GM21529 (cell line): Measurements from ENCODE around the gene EBNA1BP2.
"Not testable (repeated sequence)": the region's sequence is repeated elsewhere in the genome, so short reads cannot be mapped to it uniquely, and the experiment has no call there.

Source experiments
- ATAC-seq: cut with Tn5 transposase; IDR thresholded peaks from one replicate; pipeline ENCODE4 v1.9.1; 2021; ENCODE audit not compliant: unreplicated experiment

The EBNA1BP2 gene

DNA sequence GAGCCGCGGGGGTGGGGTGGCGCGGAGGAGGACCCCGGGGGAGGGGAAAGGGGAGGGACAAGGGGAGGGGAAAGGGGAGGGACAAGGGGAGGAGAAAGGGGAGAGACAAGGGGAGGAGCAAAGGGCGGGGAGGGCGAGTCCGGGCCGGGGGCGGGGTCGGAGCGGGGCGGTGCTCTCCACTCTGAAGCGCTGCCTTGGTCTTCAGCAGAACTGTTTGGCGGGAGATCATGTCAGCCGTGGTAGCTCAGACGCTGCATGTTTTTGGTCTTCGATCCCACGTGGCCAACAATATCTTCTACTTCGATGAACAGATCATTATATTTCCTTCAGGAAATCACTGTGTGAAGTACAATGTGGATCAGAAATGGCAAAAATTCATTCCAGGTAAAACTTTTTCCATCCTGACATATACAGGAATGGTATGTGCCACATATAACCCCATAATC is 460 bp upstream of the EBNA1BP2 start:
- peak; percentile 39 for ATAC-seq

DNA sequence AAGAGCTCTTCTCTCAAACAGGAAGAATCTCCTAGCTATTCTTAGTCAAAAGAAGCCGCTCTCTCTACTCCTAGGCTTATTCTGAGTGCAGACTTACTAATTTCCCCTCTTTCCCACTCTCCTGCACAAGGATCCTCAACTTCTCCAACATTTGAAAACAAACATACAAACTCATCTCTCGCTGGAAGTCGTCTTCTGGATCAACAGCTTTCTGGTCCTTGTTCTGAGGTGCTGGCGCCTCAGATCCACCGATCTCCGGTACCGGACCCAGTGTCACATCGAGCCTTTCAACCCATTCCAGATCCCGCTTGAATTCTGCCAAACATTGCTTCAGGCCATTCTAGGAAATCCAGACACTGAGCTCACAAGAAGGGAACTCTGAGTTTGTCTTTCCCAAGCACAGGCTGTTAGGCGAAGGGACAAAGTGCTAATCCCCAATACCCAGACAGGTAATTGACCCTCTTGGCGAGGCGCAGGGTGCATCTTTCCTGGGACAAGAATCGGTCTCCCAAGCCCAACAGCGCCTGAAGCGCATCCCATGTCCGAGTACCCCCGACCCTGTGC is 696 bp downstream of the EBNA1BP2 start:
- ATAC-seq = no peak

DNA sequence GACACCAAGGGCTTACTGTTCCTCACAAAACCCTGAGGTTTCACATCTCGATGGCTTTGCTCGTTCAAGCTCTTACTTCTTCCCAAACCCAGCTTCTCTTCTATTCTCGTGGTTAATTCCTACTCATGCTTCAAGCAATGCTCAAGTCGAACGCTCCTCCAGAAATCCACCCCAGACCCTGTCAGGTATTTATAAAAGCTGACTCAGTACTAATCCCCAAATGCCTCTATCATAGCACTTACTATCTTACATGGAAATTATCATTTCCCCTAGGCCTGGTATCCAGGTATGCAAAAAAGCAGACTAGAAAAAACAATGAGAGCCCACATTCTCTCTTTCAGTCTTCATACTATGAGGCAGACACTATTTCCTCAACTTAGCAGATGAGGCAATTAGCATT is 6.3 kb downstream of the EBNA1BP2 start:
- ATAC-seq = no peak

DNA sequence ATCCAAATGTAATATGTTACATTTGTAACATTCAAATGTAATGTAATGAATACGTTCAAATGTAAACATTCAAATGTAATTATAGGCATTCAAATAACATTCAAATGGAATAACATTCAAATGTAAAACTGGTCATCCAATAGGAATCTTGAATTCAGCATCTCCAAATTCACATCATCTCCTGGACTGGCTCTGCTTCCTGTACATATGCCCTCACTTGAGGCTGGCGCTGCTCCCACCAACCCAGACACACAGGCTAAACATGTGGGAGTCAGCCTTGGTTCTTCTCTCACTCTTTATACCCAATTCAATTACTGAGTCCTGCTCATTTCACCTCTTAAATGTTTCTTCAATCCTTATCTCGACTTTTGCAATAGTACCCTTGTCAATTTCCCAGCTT is 6.9 kb downstream of the EBNA1BP2 start:
- no peak for ATAC-seq

DNA sequence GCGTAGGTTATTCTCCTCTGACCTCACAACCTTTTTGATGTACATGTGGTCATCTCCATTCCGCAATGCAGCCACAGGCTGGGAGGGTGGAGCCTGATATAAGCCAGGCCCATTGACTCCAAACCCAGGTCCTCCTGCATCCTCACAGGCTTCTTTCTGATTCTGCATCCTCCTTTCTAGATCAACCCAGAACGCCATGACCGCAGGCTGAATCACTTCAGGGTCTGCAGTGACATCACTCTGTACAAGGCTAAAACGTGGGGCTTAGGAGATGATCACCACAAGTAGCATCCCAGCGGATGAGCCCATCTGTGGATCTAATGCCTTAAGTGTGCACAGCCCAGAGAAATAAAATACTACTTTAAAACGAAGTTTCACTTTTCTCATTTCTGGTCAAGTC is 16.1 kb downstream of the EBNA1BP2 start:
- no peak for ATAC-seq

DNA sequence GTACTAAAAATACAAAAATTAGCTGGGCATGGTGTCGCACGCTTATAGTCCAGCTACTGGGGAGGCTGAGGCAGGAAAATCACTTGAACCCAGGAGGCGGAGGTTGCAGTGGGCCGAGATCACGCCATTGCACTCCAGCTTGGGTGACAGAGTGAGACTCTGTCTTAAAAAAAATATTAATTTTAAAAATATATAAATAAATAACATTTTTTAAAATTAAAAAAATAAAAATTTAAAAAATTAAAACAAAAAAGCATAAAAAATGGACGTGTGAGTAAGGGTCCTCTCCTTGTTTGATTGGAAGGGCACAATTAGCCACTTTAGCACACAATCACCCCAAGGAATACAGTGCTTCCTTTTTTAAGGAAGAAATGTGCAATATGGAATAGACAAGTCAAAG is 18.6 kb downstream of the EBNA1BP2 start:
- no peak for ATAC-seq

DNA sequence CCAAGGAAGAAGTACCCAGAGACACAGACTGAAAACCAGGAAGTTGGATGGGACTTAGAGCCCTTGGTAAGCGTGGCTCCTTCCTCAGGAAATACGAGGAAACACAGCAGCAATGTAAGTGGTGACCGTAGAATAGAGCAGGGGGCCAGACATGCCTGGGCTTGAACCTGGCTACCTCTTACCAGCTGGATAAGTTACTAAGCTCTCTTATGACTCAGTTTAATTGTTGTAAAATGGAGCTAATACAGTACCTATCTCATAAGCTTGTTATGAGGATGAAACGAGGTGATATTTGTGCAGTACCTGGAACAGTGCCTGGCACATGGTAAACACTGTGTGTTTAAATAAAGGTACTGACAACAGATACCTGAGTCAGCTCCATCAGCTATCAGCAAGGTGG is 19.2 kb downstream of the EBNA1BP2 start:
- no peak for ATAC-seq

DNA sequence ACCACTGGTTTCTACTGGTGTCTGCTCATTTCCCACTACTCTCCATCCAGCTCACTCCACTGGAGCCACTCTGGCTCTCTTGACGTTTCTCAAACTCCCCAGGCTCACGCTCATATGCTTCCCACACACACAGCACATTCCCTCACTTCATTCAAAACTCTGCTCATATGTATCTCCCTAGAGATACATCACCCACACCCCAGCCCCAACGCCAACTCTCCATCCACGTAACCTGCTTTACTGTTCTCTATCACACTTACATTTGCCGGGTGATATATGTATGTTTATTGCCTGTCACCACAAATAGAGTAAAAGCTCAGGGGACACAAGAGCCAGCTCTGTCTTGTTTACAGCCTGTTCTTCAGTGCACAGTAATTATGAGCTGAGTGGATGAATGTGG is 22.2 kb downstream of the EBNA1BP2 start:
- ATAC-seq = no peak

DNA sequence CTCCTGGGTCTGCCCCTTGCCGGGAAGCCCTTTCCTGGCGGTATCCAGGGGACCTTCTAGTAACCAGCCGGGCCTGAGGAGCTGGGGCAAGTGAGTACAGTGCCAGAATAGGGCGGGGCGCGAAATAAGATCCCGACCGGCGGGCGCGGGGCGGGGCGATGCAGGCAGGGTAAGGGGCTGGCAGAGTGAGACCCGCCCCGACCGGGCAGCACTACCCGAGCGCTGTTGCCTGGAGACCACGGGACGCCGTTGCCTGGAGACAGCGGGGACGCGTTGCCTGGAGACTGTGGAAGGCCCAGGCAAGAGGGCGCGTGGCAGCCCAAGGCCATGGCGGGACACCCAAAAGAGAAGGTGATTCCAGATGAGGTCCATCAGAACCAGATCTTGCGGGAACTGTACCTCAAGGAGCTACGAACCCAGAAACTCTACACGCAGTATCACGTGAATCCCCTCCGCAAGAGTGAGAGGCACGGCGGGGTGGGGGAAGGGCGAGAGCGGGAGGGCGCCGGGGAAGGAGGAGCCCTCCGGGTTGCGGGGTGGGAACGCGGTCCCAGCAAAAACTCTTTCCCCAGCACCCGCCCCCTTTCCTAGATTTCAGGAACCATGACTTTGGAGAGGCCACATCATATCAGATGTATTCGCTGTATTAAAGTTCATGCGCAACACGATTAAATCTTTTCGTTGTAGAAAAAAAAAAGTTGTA is 24.3 kb downstream of the EBNA1BP2 start:
- no peak for ATAC-seq

DNA sequence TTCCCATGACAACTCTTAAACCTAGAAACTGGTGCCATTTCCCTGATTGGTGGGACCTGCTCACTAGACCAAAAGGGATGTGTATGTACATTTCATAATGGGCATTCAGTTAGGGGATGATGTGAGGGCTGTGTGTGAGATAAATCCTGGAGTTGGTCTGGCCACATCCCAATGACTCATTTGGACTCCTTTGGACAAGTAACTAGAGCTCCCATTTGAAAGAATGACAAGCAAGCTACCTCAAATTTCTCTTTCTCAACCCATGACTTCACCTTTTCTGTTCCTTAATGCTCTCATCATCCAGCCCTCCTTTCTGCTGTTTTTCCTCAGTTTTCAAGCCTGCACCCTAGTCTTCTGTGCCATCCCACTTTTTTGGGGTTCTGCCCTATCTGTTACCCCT is 27.9 kb downstream of the EBNA1BP2 start:
- ATAC-seq = no peak

DNA sequence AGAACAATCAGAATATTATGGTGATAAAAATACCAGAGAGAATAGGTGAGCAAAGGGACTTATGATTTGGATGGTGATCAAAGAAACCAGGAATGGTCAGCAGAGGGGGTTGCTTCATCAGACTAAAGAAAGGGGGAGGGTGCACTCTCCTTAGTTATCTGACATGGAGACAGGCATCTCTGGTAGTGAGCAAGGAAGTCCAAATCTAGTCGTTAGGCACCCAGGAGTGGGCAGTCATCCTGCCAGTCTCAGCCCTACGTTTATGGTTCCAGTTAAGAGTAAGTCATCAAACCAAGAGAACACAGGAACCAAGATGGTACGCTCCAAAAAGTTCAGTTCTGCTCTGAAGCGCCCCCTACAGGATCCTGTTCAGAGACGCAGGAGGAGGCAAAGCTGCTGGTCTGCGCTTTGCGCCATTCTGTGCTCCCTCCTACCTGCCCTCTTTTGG is 28.6 kb downstream of the EBNA1BP2 start:
- ATAC-seq = no peak

DNA sequence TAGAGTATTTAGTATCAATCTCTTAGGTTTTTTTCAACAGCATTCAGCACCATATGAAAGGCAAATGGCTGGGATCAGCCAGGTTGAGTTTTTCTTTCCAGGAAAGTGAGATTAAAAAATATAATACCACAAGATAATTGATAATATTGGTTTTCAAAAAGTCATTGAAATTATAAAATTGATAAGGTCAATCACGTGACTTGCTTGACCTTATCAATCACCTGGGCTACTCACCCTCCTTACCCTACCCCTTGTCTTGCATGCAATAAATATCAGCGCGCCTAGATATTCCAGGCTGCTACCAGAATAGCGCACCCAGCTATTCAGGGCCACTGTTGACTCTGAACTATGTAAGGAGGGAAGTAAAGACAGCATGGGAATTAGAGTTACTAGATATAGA is 31.5 kb downstream of the EBNA1BP2 start:
- ATAC-seq = no peak

DNA sequence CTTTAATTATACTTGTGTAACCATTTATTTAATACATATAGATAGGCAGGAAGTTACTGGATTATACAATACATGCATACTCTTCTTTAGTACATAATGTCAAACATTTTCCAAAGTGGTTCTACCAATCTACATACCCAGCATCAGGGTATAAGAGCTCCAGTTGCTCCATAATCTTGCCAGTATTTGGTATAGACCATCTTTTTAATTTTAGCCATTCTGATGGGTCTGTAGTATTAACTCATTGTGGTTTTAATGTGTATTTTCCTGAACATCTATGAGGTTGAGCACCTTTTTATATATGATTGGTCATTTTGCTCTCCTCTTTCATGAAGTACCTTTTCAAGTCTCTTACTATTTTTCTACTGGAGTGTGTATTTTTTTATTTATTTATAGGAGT is 32.1 kb downstream of the EBNA1BP2 start:
- no peak for ATAC-seq

DNA sequence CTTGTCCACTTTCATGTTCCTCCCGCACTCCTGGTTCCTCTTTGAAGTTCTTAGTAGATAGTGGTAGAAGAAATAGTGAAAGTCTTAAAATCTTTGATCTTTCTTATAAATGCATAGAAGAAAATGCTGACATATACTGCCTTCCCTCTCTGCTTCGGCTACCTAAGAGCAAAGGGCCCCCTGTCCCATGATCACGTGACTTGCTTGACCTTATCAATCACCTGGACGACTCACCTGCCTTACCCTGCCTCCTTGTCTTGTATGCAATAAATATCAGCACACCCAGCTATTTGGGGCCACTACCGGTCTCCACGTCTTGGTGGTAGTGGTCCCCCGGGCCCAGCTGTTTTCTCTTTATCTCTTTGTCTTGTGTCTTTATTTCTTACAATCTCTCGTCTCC is 32.8 kb downstream of the EBNA1BP2 start:
- ATAC-seq = not testable (repeated sequence)

DNA sequence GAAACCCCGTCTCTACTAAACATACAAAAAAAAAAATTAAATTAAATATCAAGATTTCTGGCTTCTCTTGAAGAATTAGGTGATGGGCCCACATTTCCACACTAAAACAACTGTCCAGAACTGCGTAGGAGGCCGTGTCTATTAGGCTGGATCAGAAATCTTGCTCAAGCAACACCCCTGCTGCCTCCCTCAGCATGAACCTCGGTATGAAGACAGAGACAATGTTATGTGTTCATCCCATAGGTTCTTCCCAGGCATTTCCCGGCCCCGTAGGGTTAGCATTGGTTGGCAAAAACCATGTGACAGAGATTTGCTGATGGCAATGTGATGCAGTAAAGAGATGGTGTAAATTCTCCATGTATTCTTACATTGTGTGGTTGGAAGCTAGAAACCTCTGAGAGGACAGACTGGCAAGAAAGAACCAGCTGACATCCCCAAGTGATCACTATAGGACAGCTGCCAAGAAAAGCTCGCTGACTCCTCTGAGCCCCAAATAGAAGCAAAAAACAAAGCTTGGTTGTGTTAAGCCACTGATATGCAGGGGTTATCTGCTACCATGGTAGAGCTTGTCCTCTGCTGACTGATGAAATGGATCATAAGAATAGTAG is 34.5 kb downstream of the EBNA1BP2 start:
- no peak for ATAC-seq

DNA sequence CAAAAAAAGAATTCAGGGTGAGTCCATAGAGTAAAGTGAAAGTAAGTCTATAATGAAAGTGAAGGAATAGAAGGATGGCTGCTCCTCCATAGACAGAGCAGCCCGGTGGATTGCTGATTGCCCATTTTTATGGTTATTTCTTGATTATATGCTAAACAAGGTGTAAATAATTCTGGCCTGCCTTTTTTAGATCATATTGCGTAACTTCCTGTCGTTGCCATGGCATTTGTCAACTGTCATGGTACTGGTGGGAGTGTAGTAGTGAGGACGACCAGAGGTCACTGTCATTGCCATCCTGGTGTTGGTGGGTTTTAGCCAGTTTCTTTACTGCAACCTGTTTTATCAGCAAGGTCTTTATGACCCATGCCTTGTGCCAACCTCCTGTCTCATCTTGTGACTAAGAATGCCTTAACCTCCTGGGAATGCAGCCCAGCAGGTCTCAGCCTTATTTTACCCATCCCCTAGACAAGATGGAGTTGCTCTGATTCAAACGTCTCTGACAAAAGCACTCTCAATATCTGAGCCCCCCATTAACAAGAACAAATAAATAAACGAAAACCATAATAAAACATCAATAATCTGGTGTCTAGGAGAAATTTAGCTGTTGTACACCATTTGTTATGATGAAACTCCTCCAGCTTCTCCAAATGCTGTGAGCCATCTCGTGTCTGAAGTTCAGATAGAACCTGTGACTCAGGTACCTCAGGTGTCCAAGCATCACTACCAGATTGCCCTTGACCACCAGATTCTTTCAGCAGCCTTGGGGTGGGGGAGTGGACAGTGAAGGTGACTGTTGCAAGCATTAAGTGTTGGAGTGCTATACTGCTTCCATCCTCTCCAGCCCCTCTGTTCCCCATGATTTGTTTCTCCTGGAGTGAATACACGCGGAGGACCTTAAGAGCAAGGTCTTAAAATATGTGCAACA is 36.0 kb downstream of the EBNA1BP2 start:
- ATAC-seq = no peak

DNA sequence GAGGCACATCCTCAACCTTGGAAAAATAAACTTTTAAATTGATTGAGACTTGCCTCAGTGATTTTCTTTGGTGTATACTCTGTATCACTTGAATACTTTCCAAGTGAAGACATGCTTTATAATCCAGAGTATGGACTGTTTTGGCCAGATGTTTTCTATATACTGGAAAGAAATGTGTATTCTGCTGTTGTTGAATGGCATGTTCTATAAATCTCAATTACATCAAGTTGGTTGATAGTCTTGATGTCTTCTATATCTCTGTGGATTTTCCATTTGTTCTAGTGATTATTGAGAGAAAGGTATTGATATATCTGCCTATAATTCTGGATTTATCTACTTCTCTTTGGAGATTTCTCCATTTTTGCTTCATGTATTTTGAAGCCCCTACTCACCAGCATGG is 37.5 kb downstream of the EBNA1BP2 start:
- ATAC-seq = no peak

DNA sequence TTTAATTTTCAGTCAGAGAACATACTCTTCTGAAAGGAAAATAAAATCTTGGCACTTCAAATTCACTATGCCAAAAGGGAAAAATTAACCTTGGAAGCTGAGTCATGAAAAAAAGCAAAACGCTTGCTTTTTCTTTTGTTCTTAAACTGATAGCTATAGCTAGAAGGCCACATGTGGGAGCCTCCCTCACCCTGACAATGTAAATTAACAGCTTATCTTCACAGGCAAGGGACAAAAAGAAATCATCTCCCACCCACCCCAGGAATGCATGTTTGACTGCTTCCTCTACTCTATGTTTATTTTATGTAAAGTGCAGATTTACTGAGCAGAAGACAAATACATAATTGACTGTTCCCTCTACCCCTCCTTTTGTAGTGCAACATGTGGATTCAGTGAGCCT is 38.0 kb downstream of the EBNA1BP2 start:
- ATAC-seq = no peak

DNA sequence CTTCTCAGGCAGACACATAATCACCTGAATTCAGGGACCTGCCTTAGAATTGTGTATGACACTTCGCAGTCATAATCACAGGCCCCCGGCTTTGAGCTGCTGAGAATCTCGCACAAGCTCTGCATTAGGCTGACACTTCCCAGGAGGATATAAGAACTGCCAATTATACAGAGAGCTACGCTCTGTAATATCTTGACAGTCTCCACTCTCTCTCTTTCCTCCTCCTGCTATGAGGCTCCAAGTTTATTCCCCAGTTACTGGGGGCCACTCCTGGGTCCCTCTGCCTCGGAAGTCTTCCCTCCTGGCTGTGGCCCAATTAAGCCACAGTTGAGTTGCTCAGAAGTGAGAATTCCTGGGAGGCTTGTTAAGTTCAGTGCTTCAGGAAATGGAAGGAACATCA is 42.7 kb downstream of the EBNA1BP2 start:
- ATAC-seq = no peak

DNA sequence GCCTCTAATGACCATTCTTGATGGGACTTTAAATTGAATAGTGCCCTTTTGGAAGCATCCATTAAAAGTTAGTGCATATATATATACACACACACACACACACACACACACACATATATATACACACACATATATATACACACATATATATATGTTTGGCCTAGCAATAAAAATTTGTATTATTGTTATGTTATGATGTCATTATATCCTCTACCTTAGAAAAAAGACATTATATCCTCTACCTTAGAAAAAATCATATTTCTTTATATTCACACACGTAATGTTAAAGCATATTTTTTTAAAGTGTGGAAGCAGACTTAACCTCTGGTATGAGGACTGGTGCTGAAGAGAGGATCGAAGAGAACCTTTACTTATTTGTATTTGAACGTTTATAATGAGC is 43.3 kb downstream of the EBNA1BP2 start:
- ATAC-seq = no peak

DNA sequence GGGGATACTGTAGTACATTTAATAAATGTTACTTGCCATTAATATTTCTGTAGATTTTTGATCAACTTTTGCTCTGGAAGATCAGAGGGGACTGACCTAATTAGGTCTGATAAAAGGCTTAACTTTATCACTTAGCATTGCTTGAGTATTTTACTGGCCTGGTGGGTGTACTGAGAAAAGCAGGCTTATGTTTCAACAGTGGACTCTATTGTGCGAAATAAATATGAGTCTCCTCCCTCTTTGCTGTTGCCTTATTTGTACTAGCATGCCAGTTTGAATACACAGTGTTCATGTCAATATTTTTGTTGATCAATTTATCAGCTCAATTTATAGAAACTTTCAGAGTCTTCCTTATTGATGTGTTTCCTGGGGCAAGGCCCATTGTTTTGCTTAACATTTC is 49.1 kb downstream of the EBNA1BP2 start:
- ATAC-seq = no peak
